GM12801 (cell line): ENCODE results near the gene SFT2D1.

Experiments
- TF ChIP-seq, protein P1 (sequence below): IDR thresholded peaks from one replicate; pipeline ENCODE4 v1.5.1; 2011; ENCODE audit warnings: control low read depth; ENCODE audit not compliant: insufficient read length; ENCODE audit errors: extremely low read depth

SFT2D1 gene

DNA sequence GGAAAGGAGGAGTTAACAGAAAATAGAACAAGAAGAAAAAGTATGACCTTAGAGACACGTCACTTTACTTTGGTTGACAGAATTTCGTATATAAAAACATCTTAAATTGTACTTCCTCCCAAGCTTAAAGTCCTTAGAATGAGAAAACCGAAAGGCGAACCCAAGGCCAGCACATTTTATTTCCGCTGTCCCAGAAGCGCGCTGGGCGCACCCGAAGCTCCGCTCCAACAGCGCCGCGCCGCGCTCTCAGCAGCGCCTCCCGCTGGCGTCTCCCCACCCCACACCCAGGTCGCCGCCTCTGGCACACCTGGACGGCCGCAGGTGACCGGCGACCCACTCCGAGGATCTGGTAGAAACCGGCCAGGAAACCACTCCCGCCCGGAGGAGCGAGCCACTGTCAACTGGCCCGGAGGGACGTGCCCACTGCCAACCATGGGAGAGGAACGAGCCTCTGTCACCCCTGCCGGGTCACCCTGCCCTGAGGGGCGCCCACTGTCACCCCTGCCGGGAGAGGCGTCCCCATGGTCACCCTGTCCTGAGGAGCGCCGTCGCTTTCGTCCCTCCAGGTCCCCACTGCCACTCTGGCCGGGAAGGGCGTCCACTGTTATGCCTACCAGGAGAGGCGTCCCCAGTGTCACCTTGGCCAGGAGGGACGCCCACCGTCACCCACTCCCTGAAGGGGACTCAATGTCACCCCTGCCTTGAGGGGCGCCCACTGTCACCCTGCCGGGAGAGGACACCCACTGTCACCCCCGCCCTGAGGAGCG lies 39.6 kb upstream of the SFT2D1 start:
- TF ChIP-seq, protein P1, sequence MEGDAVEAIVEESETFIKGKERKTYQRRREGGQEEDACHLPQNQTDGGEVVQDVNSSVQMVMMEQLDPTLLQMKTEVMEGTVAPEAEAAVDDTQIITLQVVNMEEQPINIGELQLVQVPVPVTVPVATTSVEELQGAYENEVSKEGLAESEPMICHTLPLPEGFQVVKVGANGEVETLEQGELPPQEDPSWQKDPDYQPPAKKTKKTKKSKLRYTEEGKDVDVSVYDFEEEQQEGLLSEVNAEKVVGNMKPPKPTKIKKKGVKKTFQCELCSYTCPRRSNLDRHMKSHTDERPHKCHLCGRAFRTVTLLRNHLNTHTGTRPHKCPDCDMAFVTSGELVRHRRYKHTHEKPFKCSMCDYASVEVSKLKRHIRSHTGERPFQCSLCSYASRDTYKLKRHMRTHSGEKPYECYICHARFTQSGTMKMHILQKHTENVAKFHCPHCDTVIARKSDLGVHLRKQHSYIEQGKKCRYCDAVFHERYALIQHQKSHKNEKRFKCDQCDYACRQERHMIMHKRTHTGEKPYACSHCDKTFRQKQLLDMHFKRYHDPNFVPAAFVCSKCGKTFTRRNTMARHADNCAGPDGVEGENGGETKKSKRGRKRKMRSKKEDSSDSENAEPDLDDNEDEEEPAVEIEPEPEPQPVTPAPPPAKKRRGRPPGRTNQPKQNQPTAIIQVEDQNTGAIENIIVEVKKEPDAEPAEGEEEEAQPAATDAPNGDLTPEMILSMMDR: no peak

DNA sequence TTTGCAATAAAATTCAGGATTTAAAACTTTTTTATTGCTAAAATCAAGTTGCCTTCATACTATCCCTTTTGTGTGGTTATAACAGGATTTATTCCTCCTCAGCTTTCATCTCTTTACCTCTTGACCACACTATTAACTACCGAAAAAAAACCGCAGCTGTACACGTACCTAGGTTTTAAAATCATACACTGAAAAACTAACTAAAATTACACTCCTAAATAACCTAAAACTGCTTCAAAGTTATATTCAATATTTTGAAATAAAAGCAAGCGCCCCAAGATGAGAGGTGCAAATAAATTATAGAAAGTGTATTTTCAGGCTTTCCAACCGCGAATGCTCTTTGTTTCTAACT lies 39.0 kb upstream of the SFT2D1 start:
- TF ChIP-seq, protein P1: no peak

DNA sequence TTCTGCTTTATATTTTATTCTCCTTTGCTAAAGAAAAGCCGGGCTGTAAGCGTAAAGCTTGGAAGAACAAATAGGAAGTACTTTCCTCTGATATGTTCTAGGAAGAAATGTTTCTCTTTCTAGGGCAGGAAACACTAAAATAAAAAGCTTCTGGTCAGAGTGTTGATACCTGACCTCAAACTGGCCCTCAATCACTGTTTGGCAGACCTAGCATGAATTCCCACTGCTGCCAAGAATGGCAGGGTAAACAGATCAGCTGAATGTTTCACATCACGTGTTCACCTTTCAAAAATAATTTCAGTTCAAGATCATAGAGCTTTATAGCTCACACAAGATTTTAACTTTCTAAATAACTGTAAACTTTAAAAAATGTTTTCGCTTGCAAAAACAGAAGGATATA lies 37.5 kb upstream of the SFT2D1 start:
- TF ChIP-seq, protein P1: no peak

DNA sequence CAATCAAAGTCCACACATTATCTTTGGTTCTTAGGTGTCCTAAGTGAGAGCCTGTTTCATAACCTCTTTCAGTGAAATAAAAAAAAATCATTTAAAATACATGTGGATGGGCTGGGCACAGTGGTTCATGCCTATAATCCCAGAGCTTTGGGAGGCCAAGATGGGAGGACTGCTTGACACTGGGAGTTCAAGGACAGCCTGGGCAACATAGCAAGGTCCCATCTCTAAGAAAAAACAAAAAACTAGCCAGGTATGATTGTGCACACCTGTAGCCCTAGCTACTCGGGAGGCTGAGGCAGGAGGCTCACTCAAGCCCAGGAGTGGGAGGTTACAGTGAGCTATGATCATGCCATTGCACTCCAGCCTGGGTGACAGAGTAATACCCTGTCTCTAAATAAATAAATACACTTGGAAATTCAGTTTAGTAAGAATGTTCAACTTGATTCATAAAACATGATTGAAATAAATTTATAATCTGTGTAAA lies 36.8 kb upstream of the SFT2D1 start:
- TF ChIP-seq, protein P1: no peak

DNA sequence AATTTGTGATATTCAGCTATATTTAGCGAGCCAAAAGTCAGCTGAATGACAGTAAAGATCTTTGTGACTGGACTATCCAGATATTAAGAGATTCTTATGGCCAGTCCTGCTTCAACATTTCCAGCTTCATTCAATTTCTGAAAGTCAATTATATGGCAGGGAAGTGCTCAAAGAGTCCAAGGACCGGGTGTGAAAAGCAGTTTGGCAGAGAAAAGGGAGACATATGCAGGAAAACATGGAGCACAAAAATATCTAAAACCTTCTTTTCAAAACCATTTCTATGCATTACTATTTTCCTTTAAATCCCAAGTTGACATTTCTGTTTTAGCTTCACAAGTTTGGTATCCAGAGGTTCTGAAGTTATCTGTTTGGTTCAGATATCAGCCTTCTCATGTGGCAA lies 35.4 kb upstream of the SFT2D1 start:
- TF ChIP-seq, protein P1: no peak

DNA sequence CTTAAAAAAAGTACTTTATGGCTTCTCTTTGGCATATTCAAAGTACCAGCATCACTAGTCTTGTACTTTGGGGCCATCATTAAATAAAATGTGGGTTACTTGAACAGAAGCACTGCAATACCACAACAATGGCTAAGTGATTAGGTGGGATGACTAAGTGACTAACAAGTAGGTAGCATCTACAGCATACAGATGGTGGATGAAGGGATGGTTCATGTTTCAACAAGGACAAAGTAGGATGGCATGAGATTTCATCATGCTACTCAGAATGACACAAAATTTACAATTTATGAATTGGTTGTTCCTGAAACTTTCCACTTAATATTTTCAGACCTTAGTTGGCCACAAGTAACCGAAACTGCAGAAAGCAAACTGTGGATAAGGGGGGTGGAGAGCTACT lies 32.7 kb upstream of the SFT2D1 start:
- TF ChIP-seq, protein P1: no peak

DNA sequence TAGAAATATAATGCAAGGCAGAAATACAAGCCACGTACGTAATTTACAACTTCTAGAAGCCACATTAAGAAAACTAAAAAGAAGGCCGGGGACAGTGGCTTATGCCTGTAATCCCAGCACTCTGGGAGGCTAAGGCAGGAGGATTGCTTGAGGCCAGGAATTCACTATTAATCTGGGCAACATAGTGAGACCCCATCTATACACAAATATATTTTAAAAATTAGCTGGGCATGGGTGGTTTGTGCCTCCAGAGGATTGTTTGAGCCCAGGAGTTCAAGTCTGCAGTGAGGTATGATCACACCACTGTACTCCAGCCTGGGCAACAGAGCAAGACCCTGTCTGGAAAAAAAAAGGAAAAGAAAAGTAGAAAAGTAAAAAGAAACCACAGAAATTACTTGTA lies 28.1 kb upstream of the SFT2D1 start:
- TF ChIP-seq, protein P1: no peak
